HG03457 (cell line): ENCODE results near the gene MLEC.
A peak's percentile ranks its signal among the peaks of the same experiment; 100 is the strongest.
"Not testable (repeated sequence)": the region's sequence is repeated elsewhere in the genome, so short reads cannot be mapped to it uniquely, and the experiment has no call there.

ENCODE experiments used
- ATAC-seq: cut with Tn5 transposase; IDR thresholded peaks from one replicate; pipeline ENCODE4 v1.9.1; 2021; ENCODE audit warnings: moderate number of reproducible peaks; ENCODE audit not compliant: unreplicated experiment

The MLEC gene

GRCh38 chr12:120720234-120720986 is 33.5 kb downstream of the MLEC start:
- no peak for ATAC-seq

DNA sequence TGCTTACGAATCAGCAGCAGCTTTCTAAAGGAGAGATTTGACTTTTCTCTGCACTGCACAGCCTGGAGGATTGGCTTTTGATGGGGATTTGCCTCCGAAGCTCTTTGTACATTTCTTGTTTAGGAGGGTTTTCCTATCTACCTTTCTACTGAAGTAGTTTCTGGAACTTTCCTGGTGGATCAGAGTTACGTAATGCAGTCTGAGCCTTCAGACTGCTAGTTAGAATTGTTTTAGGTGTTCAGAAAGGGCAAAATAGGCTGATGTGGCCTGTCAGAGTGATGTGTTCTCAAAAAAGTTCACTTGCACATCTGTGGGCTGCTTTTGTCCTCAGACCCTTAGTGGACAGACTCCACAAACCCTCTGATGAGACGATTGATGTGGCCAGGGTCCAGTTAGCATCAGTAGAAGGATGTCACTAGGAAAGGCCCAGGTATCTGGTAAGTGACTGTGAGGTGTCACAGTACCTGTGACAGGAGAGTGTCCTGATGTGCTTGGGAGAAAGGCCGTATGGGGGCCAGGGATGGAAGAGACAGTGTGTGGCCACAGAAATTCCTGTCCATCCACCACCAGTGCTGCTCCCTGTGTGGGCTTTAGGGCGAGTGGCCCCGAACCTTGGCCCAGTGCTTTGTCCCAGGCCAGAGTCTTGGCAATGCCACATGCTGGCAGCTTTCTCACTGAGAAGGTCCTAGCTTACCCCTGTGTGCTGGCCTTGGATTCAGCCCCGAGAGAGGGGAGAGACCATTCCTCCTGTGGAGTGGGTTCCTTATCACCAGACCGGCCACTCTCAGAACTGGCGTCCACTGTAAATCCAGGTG is 34.2 kb downstream of the MLEC start:
- no peak for ATAC-seq

- ATAC-seq, result no peak
These were observed 34.9 kb downstream of the MLEC start for GRCh38 chr12:120721866-120722265.

GRCh38 chr12:120722784-120723183 is 35.8 kb downstream of the MLEC start:
- ATAC-seq, result no peak

DNA sequence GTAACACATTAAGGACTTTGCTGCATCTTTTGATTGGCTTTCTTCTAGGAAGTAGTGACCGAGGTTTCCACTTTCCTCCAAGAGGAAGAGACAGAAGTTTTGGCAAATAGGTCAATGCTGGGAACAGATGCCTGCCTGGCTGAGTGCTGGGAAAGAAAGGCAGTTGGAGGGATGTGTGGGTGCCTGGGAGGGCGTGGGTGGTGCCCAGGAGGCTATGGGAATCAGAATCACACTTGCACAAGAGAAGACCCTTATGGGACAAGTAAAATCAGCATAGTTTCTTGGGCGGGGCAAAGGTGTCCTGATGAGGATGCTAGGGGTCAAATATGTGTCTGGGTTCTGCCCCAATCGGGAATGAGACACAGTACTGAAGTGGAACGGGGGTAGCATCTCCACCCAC is 37.8 kb downstream of the MLEC start:
- ATAC-seq, result no peak

GRCh38 chr12:120725151-120725658 is 38.3 kb downstream of the MLEC start:
- ATAC-seq, result no peak

GRCh38 chr12:120725659-120726509 is 38.9 kb downstream of the MLEC start, which contains the start of gene ACADS:
Gene ACADS, plus strand, starts transcription at chr12:120725826. Its CDS starts 60 bp downstream, at chr12:120725886.
- peak; percentile 86 for ATAC-seq

DNA sequence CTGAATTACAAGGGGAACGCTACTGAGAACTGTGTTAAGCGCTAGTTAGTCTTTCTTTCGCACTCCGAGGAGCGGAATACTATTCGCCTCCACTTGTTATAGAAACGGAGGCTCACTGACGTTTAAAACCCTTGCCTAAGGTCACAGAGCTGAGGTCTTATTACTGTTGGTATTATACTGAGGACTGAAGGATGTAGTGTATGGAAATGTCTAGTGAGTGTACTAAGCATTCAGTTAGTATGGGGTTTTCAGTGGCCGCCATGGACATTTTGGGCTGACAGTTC is 39.5 kb downstream of the MLEC start:
- no peak for ATAC-seq

- no peak for ATAC-seq
These were observed 40.0 kb downstream of the MLEC start for GRCh38 chr12:120726961-120727360.

DNA sequence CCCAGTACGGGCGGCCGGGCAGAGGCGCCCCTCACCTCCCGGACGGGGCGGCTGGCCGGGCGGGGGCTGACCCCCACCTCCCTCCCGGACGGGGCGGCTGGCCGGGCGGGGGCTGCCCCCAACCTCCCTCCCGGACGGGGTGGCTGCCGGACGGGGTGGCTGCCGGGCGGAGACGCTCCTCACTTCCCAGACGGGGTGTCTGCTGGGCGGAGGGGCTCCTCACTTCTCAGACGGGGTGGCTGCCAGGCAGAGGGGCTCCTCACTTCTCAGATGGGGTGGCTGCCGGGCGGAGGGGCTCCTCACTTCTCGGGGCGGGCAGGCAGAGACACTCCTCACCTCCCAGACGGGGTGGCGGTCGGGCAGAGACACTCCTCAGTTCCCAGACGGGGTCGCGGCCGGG is 45.2 kb downstream of the MLEC start:
- ATAC-seq, result not testable (repeated sequence)

GRCh38 chr12:120733574-120733973 is 46.6 kb downstream of the MLEC start:
- ATAC-seq, result no peak

GRCh38 chr12:120734210-120734609 is 47.3 kb downstream of the MLEC start:
- ATAC-seq, result no peak

DNA sequence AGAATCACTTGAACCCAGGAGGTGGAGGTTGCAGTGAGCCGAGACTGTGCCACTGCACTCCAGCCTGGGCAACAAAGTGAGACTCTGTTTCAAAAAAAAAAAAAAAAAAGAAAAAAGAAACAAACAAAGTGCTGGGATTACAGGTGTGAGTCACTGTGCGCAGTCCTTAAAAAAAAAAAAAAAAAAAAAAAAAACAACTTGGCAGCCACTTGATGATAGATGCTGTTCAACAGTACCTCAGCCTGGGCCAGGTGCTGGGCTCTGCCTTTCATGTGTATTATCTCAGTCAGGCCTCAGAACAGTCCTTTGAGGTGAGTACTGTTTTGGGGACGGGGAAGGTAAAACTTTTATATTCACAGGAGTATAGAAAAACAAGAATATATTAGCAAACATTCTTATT is 48.2 kb downstream of the MLEC start:
- no peak for ATAC-seq

DNA sequence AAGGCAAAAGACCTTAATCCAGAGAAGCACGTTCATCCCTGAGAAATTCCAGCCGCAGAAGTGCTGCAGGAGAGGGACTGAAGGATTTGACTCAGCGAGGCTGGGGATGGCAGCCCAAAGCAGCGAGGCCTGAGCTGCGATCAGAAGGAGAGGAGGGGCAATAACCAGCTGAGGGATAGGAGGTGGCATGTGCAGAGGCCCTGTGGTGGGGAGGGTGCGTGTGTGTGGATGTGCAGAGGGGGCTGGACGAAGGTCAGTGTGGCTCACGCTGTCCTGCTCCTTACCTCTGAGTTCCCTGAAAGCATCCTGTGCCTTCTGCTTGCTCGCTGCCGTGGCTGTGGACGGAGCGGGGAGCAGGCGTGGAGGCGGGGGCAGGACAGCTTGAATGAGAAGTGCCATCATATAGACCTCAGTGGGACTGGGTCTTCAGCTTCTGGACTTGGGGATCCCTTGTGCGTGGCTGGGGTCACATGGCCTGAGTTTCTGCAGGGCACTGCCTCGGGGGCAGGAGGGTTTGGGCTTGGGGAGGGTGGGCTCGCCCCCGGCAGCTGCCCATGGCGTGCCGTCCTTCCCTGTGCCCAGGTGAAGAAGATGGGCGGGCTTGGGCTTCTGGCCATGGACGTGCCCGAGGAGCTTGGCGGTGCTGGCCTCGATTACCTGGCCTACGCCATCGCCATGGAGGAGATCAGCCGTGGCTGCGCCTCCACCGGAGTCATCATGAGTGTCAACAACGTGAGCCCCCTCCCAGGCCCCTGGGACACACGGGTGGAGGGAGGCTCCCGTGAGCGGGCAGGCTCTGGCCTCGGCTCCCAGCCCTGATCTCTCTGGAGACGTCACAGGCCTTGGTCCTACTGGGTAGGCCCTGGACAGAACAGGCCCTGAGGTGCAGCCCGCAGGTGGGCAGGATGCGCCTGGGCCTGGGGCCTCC is 49.7 kb downstream of the MLEC start:
- ATAC-seq, result no peak

DNA sequence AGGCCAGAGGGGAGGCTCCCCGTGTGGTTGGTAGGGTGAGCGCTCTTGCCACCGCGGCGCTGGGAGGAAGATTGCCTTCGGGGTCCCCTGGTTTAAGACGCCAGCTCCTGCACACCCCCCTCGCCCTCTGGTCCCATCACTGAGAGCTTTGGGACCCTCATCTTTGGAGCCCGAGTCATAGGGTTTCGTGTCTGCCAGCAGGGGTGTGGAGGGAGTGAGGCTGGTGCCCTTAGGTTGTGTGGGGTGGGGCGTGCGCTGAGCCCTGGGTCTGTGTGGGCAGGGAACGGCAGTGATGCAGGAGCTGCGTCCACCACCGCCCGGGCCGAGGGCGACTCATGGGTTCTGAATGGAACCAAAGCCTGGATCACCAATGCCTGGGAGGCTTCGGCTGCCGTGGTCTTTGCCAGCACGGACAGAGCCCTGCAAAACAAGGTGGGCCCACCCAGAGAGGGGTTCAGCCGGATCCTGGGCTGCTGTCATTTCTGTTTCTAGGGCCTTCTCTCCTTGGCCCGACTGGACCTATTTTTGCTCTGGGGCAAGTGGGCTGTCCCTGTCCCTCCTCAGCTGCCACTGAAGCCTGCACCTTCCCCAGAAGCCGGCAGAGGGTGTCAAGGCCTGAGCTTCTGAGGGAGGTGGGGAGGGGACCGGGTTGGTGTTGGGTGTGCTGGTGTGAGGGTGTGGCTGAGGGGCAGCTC is 50.8 kb downstream of the MLEC start:
- no peak for ATAC-seq

DNA sequence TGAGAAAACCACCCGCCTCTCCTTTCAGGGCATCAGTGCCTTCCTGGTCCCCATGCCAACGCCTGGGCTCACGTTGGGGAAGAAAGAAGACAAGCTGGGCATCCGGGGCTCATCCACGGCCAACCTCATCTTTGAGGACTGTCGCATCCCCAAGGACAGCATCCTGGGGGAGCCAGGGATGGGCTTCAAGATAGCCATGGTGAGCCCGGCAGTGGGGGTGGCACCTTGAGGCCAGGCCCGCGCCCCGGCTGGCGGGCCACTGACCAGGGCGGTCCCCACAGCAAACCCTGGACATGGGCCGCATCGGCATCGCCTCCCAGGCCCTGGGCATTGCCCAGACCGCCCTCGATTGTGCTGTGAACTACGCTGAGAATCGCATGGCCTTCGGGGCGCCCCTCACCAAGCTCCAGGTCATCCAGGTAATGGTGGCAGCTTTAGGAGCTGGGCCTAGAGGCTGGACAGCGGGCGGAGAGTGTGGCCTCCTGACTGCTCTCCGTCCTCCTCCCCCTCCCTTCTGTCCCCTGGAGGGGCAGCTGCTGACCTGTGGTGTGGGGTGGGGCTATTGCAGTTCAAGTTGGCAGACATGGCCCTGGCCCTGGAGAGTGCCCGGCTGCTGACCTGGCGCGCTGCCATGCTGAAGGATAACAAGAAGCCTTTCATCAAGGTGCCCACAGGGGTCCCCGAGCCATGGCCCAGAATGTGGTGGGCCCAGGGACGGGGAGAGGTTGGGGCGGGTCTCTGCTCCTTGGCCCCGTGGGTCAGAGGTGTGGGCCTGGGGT is 51.5 kb downstream of the MLEC start:
- no peak for ATAC-seq

DNA sequence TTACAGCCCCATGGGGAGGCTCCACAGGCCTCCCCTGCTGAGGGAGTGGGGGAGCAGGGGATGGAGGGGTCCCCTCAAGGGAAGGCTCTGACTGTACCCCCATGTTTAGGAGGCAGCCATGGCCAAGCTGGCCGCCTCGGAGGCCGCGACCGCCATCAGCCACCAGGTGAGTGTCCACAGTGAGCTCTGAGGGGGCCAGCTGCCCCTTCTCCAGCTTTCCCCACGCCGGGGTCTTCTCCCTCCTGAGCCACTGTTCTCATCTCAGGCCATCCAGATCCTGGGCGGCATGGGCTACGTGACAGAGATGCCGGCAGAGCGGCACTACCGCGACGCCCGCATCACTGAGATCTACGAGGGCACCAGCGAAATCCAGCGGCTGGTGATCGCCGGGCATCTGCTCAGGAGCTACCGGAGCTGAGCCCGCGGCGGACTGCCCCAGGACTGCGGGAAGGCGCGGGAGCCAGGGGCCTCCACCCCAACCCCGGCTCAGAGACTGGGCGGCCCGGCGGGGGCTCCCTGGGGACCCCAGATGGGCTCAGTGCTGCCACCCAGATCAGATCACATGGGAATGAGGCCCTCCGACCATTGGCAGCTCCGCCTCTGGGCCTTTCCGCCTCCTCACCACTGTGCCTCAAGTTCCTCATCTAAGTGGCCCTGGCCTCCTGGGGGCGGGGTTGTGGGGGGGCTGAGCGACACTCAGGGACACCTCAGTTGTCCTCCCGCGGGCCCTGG is 52.2 kb downstream of the MLEC start:
- ATAC-seq, result no peak
